Keratinocyte (primary cell): ENCODE data around the gene C9orf43. TPM values are rescaled to one million over a fixed set of nuclear protein-coding genes. Genes with fewer than 3 reads are reported as not detected.

ENCODE experiments used
- DNase-seq: peaks from one replicate; pipeline ENCODE4 v3.0.0-alpha.2; 2011; ENCODE audit warnings: low read depth, missing footprints, low spot score
- FAIRE-seq: peaks from 2 replicates; lab custom pipeline; 2011; peaks lifted over from hg19 to GRCh38; lab: Jason Lieb, UNC
- H2AFZ ChIP-seq: 2 replicates; pipeline ENCODE4 v1.6.0; 2012; ENCODE audit warnings: low read length, control low read depth, inconsistent platforms; ENCODE audit not compliant: control insufficient read depth
- H3K27ac ChIP-seq: 2 replicates; pipeline ENCODE4 v1.5.1; 2011; ENCODE audit warnings: low read length; ENCODE audit not compliant: control insufficient read depth, insufficient read depth
- H3K27me3 ChIP-seq: 3 replicates; pipeline ENCODE4 v1.6.0; 2011; ENCODE audit warnings: low read length; ENCODE audit not compliant: control insufficient read depth, insufficient read depth; ENCODE audit errors: extremely low read depth
- H3K36me3 ChIP-seq, 2 experiments: 2 replicates in 1 of 2; 3 replicates in 1 of 2; pipeline ENCODE4 v1.5.1; 2011; ENCODE audit warnings: low read length in 2 of 2, mild to moderate bottlenecking in 1 of 2; ENCODE audit not compliant: control insufficient read depth in 2 of 2, insufficient read depth in 2 of 2; ENCODE audit errors: extremely low read depth in 1 of 2
- H3K4me1 ChIP-seq: 3 replicates; pipeline ENCODE4 v1.5.1; 2011; ENCODE audit warnings: low read length; ENCODE audit not compliant: control insufficient read depth, insufficient read depth; ENCODE audit errors: extremely low read depth
- H3K4me2 ChIP-seq: 3 replicates; pipeline ENCODE4 v1.6.0; 2011; ENCODE audit warnings: low read depth, low read length; ENCODE audit not compliant: control insufficient read depth, insufficient read depth; ENCODE audit errors: extremely low read depth
- H3K4me3 ChIP-seq, 3 experiments: fragments of 200-600 bp in 1 of 3; sonication (generic) in 1 of 3; 2 replicates in 2 of 3; 3 replicates in 1 of 3; pipeline ENCODE4 v1.5.1; 2011 to 2016; ENCODE audit warnings: low read length in 3 of 3, mild to moderate bottlenecking in 3 of 3, control low read depth in 2 of 3, inconsistent platforms in 1 of 3, low read depth in 1 of 3, mixed read lengths in 1 of 3, mixed run types in 1 of 3, moderate library complexity in 1 of 3; ENCODE audit not compliant: control insufficient read depth in 2 of 3, insufficient read depth in 2 of 3; ENCODE audit errors: extremely low read depth in 1 of 3
- H3K79me2 ChIP-seq: 2 replicates; pipeline ENCODE4 v1.6.0; 2012; ENCODE audit warnings: low read length; ENCODE audit not compliant: control insufficient read depth, insufficient read depth
- H3K9ac ChIP-seq: 3 replicates; pipeline ENCODE4 v1.6.0; 2011; ENCODE audit warnings: low read length; ENCODE audit not compliant: control insufficient read depth, insufficient read depth; ENCODE audit errors: extremely low read depth
- H3K9me1 ChIP-seq: 3 replicates; pipeline ENCODE4 v1.6.0; 2011; ENCODE audit warnings: low read length; ENCODE audit not compliant: control insufficient read depth, insufficient read depth; ENCODE audit errors: extremely low read depth
- H3K9me3 ChIP-seq: 2 replicates; pipeline ENCODE4 v1.5.1; 2012; ENCODE audit warnings: low read depth, low read length; ENCODE audit not compliant: control insufficient read depth
- H4K20me1 ChIP-seq: 3 replicates; pipeline ENCODE4 v1.6.0; 2011; ENCODE audit warnings: low read length; ENCODE audit not compliant: control insufficient read depth, insufficient read depth; ENCODE audit errors: extremely low read depth
- CTCF ChIP-seq, 3 experiments: IDR thresholded peaks in 1 of 3; conservative IDR thresholded peaks in 1 of 3; optimal IDR thresholded peaks in 1 of 3; 2 replicates in 2 of 3; 3 replicates in 1 of 3; pipeline versions ENCODE3 to v1.5.1; 2011; ENCODE audit warnings: low read length in 3 of 3, mild to moderate bottlenecking in 3 of 3, moderate library complexity in 2 of 3, control low read depth in 1 of 3, inconsistent platforms in 1 of 3; ENCODE audit not compliant: insufficient read depth in 2 of 3; ENCODE audit errors: extremely low read depth in 1 of 3
- EZH2 ChIP-seq: IDR thresholded peaks from one replicate; pipeline ENCODE4 v1.6.1; 2012; ENCODE audit warnings: inconsistent platforms, mild to moderate bottlenecking, low read length, moderate library complexity
- dilution Hi-C: fragments of 300-500 bp; cut with MboI; formaldehyde crosslinking; loops from one replicate; pipeline ENCODE4 v1.7.0; 2020; ENCODE audit warnings: low sequenced_read_pairs; ENCODE audit not compliant: extremely low pct_ligation_motif_present
- polyA plus RNA-seq, 5 experiments: library from polyadenylated mRNA; depleted of rRNA in 3 of 5; stranded (reverse) in 3 of 5; stranded (forward) in 1 of 5; unstranded in 1 of 5; fragments of >200 nt; gene quantifications; 1 replicate in 1 of 5; 2 replicates in 3 of 5; 3 replicates in 1 of 5; pipeline versions ENCODE4 v1.2.1 to v1.2.3, GENCODE V29; 2011 to 2012; ENCODE audit warnings: missing spikeins in 2 of 5, low read depth in 1 of 5, low replicate concordance in 1 of 5

Gene C9orf43
- polyA plus RNA-seq, 1 donor (not counting 4 experiments of a cell fraction or from before 2014, with no cell fraction given): 0.75 TPM

GRCh38 chr9:113467183-113467582, 56.6 kb downstream of the C9orf43 start:
- no peak for FAIRE-seq
- no peak overlapping the region for H3K27ac ChIP-seq
- H3K4me1 ChIP-seq: no peaks in the 10 kb centered on the region
- H3K4me3 ChIP-seq: no peak overlapping the region
- TF ChIP-seq EZH2 (no peak), CTCF (optimal IDR thresholded peaks at IDR 0.05 in 1 of 3, IDR thresholded peaks at IDR 0.05 in 1 of 3, conservative IDR thresholded peaks at IDR 0.05 in 1 of 3; ENCODE audit: extremely low read depth in 1 of 3, insufficient read depth in 2 of 3, low read length in 3 of 3) (no peak)
- no peaks in the 10 kb centered on the region for H3K36me3 ChIP-seq
- no peak overlapping the region for H3K9ac ChIP-seq
- H4K20me1 ChIP-seq: no peaks in the 10 kb centered on the region
- no peak for DNase-seq
- no peak overlapping the region for H3K4me2 ChIP-seq
- peaks cover 27% of the 10 kb centered on the region for H3K27me3 ChIP-seq
- H3K9me1 ChIP-seq: no peaks in the 10 kb centered on the region
- no peak overlapping the region for H2AFZ ChIP-seq
- no peaks in the 10 kb centered on the region for H3K9me3 ChIP-seq
- H3K79me2 ChIP-seq: no peaks in the 10 kb centered on the region
- dilution Hi-C loops: no loop called here

- Histone ChIP-seq H3K9me3 (no peaks in the 10 kb centered on the region), H3K27me3 (peaks cover 12% of the 10 kb centered on the region), H3K27ac (no peak overlapping the region), H3K9me1 (no peaks in the 10 kb centered on the region), H3K9ac (no peak overlapping the region), H2AFZ (no peak overlapping the region), H3K4me1 (no peaks in the 10 kb centered on the region), H3K79me2 (no peaks in the 10 kb centered on the region), H3K4me2 (no peak overlapping the region), H3K36me3 (no peaks in the 10 kb centered on the region), H4K20me1 (no peaks in the 10 kb centered on the region), H3K4me3 (no peak overlapping the region)
- TF ChIP-seq CTCF (optimal IDR thresholded peaks at IDR 0.05 in 1 of 3, IDR thresholded peaks at IDR 0.05 in 1 of 3, conservative IDR thresholded peaks at IDR 0.05 in 1 of 3; ENCODE audit: extremely low read depth in 1 of 3, insufficient read depth in 2 of 3, low read length in 3 of 3) (no peak), EZH2 (no peak)
- DNase-seq: no peak
- FAIRE-seq: no peak
- dilution Hi-C loops: no loop called here
Measured at GRCh38 chr9:113468716-113469448, 58.3 kb downstream of the C9orf43 start.
